GM12801 (cell line): Measurements from ENCODE around the gene THPO.

ENCODE experiments used
- CTCF ChIP-seq: IDR thresholded peaks from one replicate; pipeline ENCODE4 v1.5.1; 2011; ENCODE audit warnings: control low read depth; ENCODE audit not compliant: insufficient read length; ENCODE audit errors: extremely low read depth

THPO gene

GRCh38 chr3:184355261-184356040, 22.6 kb downstream of the THPO start:
- no peak for TF ChIP-seq CTCF

- TF ChIP-seq CTCF: no peak
Measured at GRCh38 chr3:184354754-184355153, 23.3 kb downstream of the THPO start.

GRCh38 chr3:184354121-184354728, 23.8 kb downstream of the THPO start:
- TF ChIP-seq CTCF: no peak

GRCh38 chr3:184353546-184353941, 24.5 kb downstream of the THPO start:
- no peak for TF ChIP-seq CTCF

- no peak for TF ChIP-seq CTCF
Measured at GRCh38 chr3:184352897-184353545, 25.0 kb downstream of the THPO start.

GRCh38 chr3:184352149-184352785, 25.7 kb downstream of the THPO start:
- TF ChIP-seq CTCF: no peak

- TF ChIP-seq CTCF: no peak
Measured at GRCh38 chr3:184351511-184352148, 26.4 kb downstream of the THPO start.
